ENCODE data around the gene GSTM4. TPM values are rescaled to one million over a fixed set of nuclear protein-coding genes. Genes with fewer than 3 reads are reported as not detected.
"Not testable (repeated sequence)": the region's sequence is repeated elsewhere in the genome, so short reads cannot be mapped to it uniquely, and the experiment has no call there.

Gene GSTM4
- total RNA-seq, 1 experiment from 2014 or later: 13.6 TPM

- H3K27ac Mint-ChIP-seq (ENCODE audit: unreplicated experiment): no peak overlapping the region
- H3K36me3 Mint-ChIP-seq (ENCODE audit: insufficient read depth, unreplicated experiment): peaks cover 25% of the 10 kb centered on the region
- BruUV-seq (replicated peaks): no TSS peak
- no peaks in the 10 kb centered on the region for H3K9me3 Mint-ChIP-seq (ENCODE audit: low read depth, unreplicated experiment)
- H3K4me1 Mint-ChIP-seq (ENCODE audit: low read depth, unreplicated experiment): peaks cover 32% of the 10 kb centered on the region
- CTCF ChIA-PET: no interaction called here
- H3K27me3 Mint-ChIP-seq (ENCODE audit: unreplicated experiment): no peaks in the 10 kb centered on the region
- DNase-seq: no peak
- TF ChIP-seq, protein P1, sequence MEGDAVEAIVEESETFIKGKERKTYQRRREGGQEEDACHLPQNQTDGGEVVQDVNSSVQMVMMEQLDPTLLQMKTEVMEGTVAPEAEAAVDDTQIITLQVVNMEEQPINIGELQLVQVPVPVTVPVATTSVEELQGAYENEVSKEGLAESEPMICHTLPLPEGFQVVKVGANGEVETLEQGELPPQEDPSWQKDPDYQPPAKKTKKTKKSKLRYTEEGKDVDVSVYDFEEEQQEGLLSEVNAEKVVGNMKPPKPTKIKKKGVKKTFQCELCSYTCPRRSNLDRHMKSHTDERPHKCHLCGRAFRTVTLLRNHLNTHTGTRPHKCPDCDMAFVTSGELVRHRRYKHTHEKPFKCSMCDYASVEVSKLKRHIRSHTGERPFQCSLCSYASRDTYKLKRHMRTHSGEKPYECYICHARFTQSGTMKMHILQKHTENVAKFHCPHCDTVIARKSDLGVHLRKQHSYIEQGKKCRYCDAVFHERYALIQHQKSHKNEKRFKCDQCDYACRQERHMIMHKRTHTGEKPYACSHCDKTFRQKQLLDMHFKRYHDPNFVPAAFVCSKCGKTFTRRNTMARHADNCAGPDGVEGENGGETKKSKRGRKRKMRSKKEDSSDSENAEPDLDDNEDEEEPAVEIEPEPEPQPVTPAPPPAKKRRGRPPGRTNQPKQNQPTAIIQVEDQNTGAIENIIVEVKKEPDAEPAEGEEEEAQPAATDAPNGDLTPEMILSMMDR (IDR thresholded peaks at IDR 0.05; ENCODE audit: unreplicated experiment): no peak
- no peak overlapping the region for H3K4me3 Mint-ChIP-seq (ENCODE audit: low read depth, unreplicated experiment)
- intact Hi-C loops (cut with micrococcal nuclease; ENCODE audit: unreplicated experiment): no loop called here
These were observed 2.1 kb downstream of the GSTM4 start for GRCh38 chr1:109657970-109658369.

DNA sequence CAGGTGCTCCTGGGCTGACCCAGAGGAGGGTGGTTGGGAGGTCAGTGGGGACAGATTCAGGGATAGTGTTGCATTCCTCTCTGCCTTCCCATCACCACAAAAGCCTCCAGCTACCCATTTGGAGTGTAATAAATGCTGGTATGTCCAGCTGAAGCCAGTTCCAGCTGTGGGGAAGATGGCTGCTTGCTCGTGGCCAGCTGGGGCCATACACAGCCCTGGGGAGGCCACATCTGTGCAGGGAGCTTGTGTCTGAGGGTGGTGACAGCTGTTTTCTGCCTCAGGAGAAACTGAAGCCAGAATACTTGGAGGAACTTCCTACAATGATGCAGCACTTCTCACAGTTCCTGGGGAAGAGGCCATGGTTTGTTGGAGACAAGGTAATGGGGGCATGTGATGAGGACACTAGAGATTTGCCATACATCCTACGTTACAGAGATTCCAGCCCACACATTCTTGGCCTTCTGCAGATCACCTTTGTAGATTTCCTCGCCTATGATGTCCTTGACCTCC is 2.7 kb downstream of the GSTM4 start:
- TF ChIP-seq, protein P1 (IDR thresholded peaks at IDR 0.05; ENCODE audit: unreplicated experiment): no peak
- H3K4me3 Mint-ChIP-seq (ENCODE audit: low read depth, unreplicated experiment): no peak overlapping the region
- intact Hi-C loops (cut with micrococcal nuclease; ENCODE audit: unreplicated experiment): no loop called here
- CTCF ChIA-PET: no interaction called here
- H3K4me1 Mint-ChIP-seq (ENCODE audit: low read depth, unreplicated experiment): peaks cover 32% of the 10 kb centered on the region
- no peak overlapping the region for H3K27ac Mint-ChIP-seq (ENCODE audit: unreplicated experiment)
- no peaks in the 10 kb centered on the region for H3K9me3 Mint-ChIP-seq (ENCODE audit: low read depth, unreplicated experiment)
- BruUV-seq (replicated peaks): no TSS peak
- no peak for DNase-seq
- no peaks in the 10 kb centered on the region for H3K27me3 Mint-ChIP-seq (ENCODE audit: unreplicated experiment)
- H3K36me3 Mint-ChIP-seq (ENCODE audit: insufficient read depth, unreplicated experiment): peaks cover 25% of the 10 kb centered on the region

GRCh38 chr1:109659145-109659544 is 3.2 kb downstream of the GSTM4 start:
- CTCF ChIA-PET: no interaction called here
- no peak overlapping the region for H3K4me3 Mint-ChIP-seq (ENCODE audit: low read depth, unreplicated experiment)
- TF ChIP-seq, protein P1 (IDR thresholded peaks at IDR 0.05; ENCODE audit: unreplicated experiment): no peak
- intact Hi-C loops (cut with micrococcal nuclease; ENCODE audit: unreplicated experiment): no loop called here
- H3K9me3 Mint-ChIP-seq (ENCODE audit: low read depth, unreplicated experiment): no peaks in the 10 kb centered on the region
- no peaks in the 10 kb centered on the region for H3K27me3 Mint-ChIP-seq (ENCODE audit: unreplicated experiment)
- no peak overlapping the region for H3K27ac Mint-ChIP-seq (ENCODE audit: unreplicated experiment)
- BruUV-seq (replicated peaks): no TSS peak
- H3K4me1 Mint-ChIP-seq (ENCODE audit: low read depth, unreplicated experiment): peaks cover 32% of the 10 kb centered on the region
- DNase-seq: peak; percentile 45
- peaks cover 25% of the 10 kb centered on the region for H3K36me3 Mint-ChIP-seq (ENCODE audit: insufficient read depth, unreplicated experiment)

- no peaks in the 10 kb centered on the region for H3K27me3 Mint-ChIP-seq (ENCODE audit: unreplicated experiment)
- no peak for DNase-seq
- CTCF ChIA-PET: no interaction called here
- TF ChIP-seq, protein P1 (IDR thresholded peaks at IDR 0.05; ENCODE audit: unreplicated experiment): no peak
- intact Hi-C loops (cut with micrococcal nuclease; ENCODE audit: unreplicated experiment): no loop called here
- H3K27ac Mint-ChIP-seq (ENCODE audit: unreplicated experiment): no peak overlapping the region
- no peaks in the 10 kb centered on the region for H3K9me3 Mint-ChIP-seq (ENCODE audit: low read depth, unreplicated experiment)
- no TSS peak for BruUV-seq (replicated peaks)
- H3K4me3 Mint-ChIP-seq (ENCODE audit: low read depth, unreplicated experiment): no peak overlapping the region
- peaks cover 25% of the 10 kb centered on the region for H3K4me1 Mint-ChIP-seq (ENCODE audit: low read depth, unreplicated experiment)
- H3K36me3 Mint-ChIP-seq (ENCODE audit: insufficient read depth, unreplicated experiment): peaks cover 19% of the 10 kb centered on the region
These were observed 4.2 kb downstream of the GSTM4 start for GRCh38 chr1:109659997-109660690.

DNA sequence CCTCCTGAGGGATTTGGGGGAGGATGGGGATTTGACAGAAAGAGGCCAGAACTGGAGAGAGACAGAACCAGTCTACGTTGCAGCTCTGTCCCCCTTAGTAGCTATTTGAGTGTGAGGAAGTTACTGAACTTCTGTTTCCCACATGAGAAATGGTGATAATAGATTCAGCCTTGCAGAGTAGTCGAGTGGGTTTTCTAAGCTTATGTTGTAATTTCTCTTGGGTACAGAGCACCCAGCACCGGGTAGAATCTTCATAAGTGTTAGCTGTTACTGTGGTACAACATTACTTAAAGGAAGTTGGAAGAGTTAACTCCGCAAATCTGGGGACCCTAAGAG is 4.8 kb downstream of the GSTM4 start:
- H3K4me3 Mint-ChIP-seq (ENCODE audit: low read depth, unreplicated experiment); H3K27me3 Mint-ChIP-seq (ENCODE audit: unreplicated experiment); CTCF ChIA-PET; intact Hi-C loops (cut with micrococcal nuclease; ENCODE audit: unreplicated experiment); H3K27ac Mint-ChIP-seq (ENCODE audit: unreplicated experiment); H3K9me3 Mint-ChIP-seq (ENCODE audit: low read depth, unreplicated experiment); BruUV-seq (replicated peaks); DNase-seq: not testable (repeated sequence)
- peaks cover 16% of the 10 kb centered on the region for H3K36me3 Mint-ChIP-seq (ENCODE audit: insufficient read depth, unreplicated experiment)
- peaks cover 24% of the 10 kb centered on the region for H3K4me1 Mint-ChIP-seq (ENCODE audit: low read depth, unreplicated experiment)

All from Calu3 (cell line).